OCI-LY3 (cell line): ENCODE measurements around the gene SIK2.

Experiments used
- H2AFZ ChIP-seq: fragments of 200-600, 300-600 bp; shearing (Covaris generic); 2 replicates; pipeline ENCODE4 v1.6.0; 2014; ENCODE audit warnings: antibody characterized with exemption, low read depth, low read length
- H3K27ac ChIP-seq: fragments of 200-600, 300-600 bp; sonication (generic); 2 replicates; pipeline ENCODE4 v1.5.1; 2014; ENCODE audit warnings: mild to moderate bottlenecking, low read length, moderate library complexity, mixed read lengths
- H3K27me3 ChIP-seq: fragments of 200-600, 300-600 bp; sonication (generic); 2 replicates; pipeline ENCODE4 v1.6.1; 2014; ENCODE audit warnings: low read depth, low read length, mixed read lengths
- H3K36me3 ChIP-seq: fragments of 200-600, 300-600 bp; sonication (generic); replicated peaks from 2 replicates; pipeline ENCODE3; 2014; ENCODE audit warnings: low read depth, low read length, mixed read lengths
- H3K4me1 ChIP-seq: fragments of 300-600, 200-600 bp; sonication (generic); 2 replicates; pipeline ENCODE4 v1.6.1; 2014; ENCODE audit warnings: low read length, mixed read lengths
- H3K4me2 ChIP-seq: fragments of 200-600, 300-600 bp; sonication (generic); 2 replicates; pipeline ENCODE4 v1.6.1; 2014; ENCODE audit warnings: low read length, mixed read lengths
- H3K4me3 ChIP-seq: fragments of 300-600, 200-600 bp; sonication (generic); 2 replicates; pipeline ENCODE4 v1.5.1; 2014; ENCODE audit warnings: antibody characterized with exemption, mild to moderate bottlenecking, low read length, moderate library complexity
- H3K79me2 ChIP-seq: fragments of 300-600, 200-600 bp; shearing (Covaris generic); 2 replicates; pipeline ENCODE4 v1.6.1; 2014; ENCODE audit warnings: mild to moderate bottlenecking, low read length, mixed read lengths
- H3K9ac ChIP-seq: fragments of 300-600, 200-600 bp; shearing (Covaris generic); 2 replicates; pipeline ENCODE4 v1.6.0; 2014; ENCODE audit warnings: mild to moderate bottlenecking, low read length, moderate library complexity
- H3K9me3 ChIP-seq: fragments of 200-600, 300-600 bp; shearing (Covaris generic); 2 replicates; pipeline ENCODE4 v1.6.1; 2014; ENCODE audit warnings: low read length, mixed read lengths; ENCODE audit not compliant: insufficient read depth
- H4K20me1 ChIP-seq: fragments of 200-600, 300-600 bp; sonication (generic); 2 replicates; pipeline ENCODE4 v1.6.1; 2016; ENCODE audit warnings: low read length, mixed read lengths; ENCODE audit not compliant: insufficient read depth
- CTCF ChIP-seq: fragments of 200-600, 300-600 bp; sonication (generic); IDR thresholded peaks from 2 replicates; pipeline ENCODE4 v1.5.1; 2014; ENCODE audit warnings: antibody characterized with exemption, low read length, low read depth
- EZH2phosphoT487 ChIP-seq: fragments of 200-600 bp; shearing (Covaris generic); IDR thresholded peaks from 2 replicates; pipeline ENCODE4 v1.6.1; 2018; ENCODE audit warnings: antibody characterized with exemption, mixed run types, low read depth

Gene SIK2

GRCh38 chr11:111726301-111726713 lies 124.1 kb downstream of the SIK2 start:
- no peak for TF ChIP-seq EZH2phosphoT487
- no peak for TF ChIP-seq CTCF
- no peaks in the 10 kb centered on the region for H3K27me3 ChIP-seq
- H3K4me3 ChIP-seq = no peak overlapping the region
- H2AFZ ChIP-seq = no peak overlapping the region
- no peaks in the 10 kb centered on the region for H4K20me1 ChIP-seq
- H3K79me2 ChIP-seq = no peaks in the 10 kb centered on the region
- H3K36me3 ChIP-seq = peaks cover 54% of the 10 kb centered on the region
- no peak overlapping the region for H3K27ac ChIP-seq
- no peak overlapping the region for H3K4me2 ChIP-seq
- H3K4me1 ChIP-seq = no peaks in the 10 kb centered on the region
- no peaks in the 10 kb centered on the region for H3K9me3 ChIP-seq
- H3K9ac ChIP-seq = no peak overlapping the region

GRCh38 chr11:111727431-111727830 lies 125.2 kb downstream of the SIK2 start:
- Histone ChIP-seq H3K36me3 (peaks cover 43% of the 10 kb centered on the region), H3K9ac (no peak overlapping the region), H3K27ac (no peak overlapping the region), H4K20me1 (no peaks in the 10 kb centered on the region), H3K4me2 (no peak overlapping the region), H3K27me3 (no peaks in the 10 kb centered on the region), H2AFZ (no peak overlapping the region), H3K79me2 (no peaks in the 10 kb centered on the region), H3K4me1 (no peaks in the 10 kb centered on the region), H3K4me3 (no peak overlapping the region), H3K9me3 (no peaks in the 10 kb centered on the region)
- TF ChIP-seq EZH2phosphoT487 = no peak
- TF ChIP-seq CTCF = no peak

GRCh38 chr11:111729071-111729830 lies 127.0 kb downstream of the SIK2 start:
- Histone ChIP-seq H3K9ac (no peak overlapping the region), H3K4me3 (no peak overlapping the region), H3K79me2 (no peaks in the 10 kb centered on the region), H3K9me3 (no peaks in the 10 kb centered on the region), H2AFZ (no peak overlapping the region), H3K36me3 (peaks cover 32% of the 10 kb centered on the region), H4K20me1 (no peaks in the 10 kb centered on the region), H3K27me3 (no peaks in the 10 kb centered on the region), H3K4me1 (no peaks in the 10 kb centered on the region), H3K4me2 (no peak overlapping the region), H3K27ac (no peak overlapping the region)
- TF ChIP-seq CTCF (no peak), EZH2phosphoT487 (no peak)

- Histone ChIP-seq H4K20me1 (no peaks in the 10 kb centered on the region), H3K4me2 (no peak overlapping the region), H3K27me3 (no peaks in the 10 kb centered on the region), H3K79me2 (no peaks in the 10 kb centered on the region), H3K4me3 (no peak overlapping the region), H3K36me3 (peaks cover 25% of the 10 kb centered on the region), H2AFZ (no peak overlapping the region), H3K9me3 (no peaks in the 10 kb centered on the region), H3K9ac (no peak overlapping the region), H3K27ac (no peak overlapping the region), H3K4me1 (no peaks in the 10 kb centered on the region)
- TF ChIP-seq EZH2phosphoT487 (no peak), CTCF (no peak)
Observed at GRCh38 chr11:111729831-111730311, 127.6 kb downstream of the SIK2 start.
